HL-60 (cell line): ENCODE measurements around the gene SLC16A5.

ENCODE experiments used
- CTCF ChIP-seq: IDR thresholded peaks from one replicate; pipeline ENCODE4 v1.5.1; 2011; ENCODE audit warnings: low read length, control low read depth, inconsistent platforms; ENCODE audit not compliant: insufficient read depth
- POLR2AphosphoS5 ChIP-seq: IDR thresholded peaks from 2 replicates; pipeline ENCODE4 v1.6.1; 2012; ENCODE audit warnings: low read depth
- REST ChIP-seq: IDR thresholded peaks from 2 replicates; pipeline ENCODE4 v1.6.1; 2012; ENCODE audit warnings: low read depth; ENCODE audit not compliant: insufficient replicate concordance
- SPI1 ChIP-seq: IDR thresholded peaks from 2 replicates; pipeline ENCODE4 v1.6.1; 2012; ENCODE audit warnings: low read depth, mild to moderate bottlenecking, borderline replicate concordance

- TF ChIP-seq CTCF (peak; percentile 44), REST (no peak), SPI1 (no peak), POLR2AphosphoS5 (peak; percentile 78)
These were observed 43.7 kb downstream of the SLC16A5 start, which contains the start of gene NT5C for GRCh38 chr17:75131278-75132017.
